ENCODE data around the gene HNRNPA1. TPM values are rescaled to one million over a fixed set of nuclear protein-coding genes. Genes with fewer than 3 reads are reported as not detected.

The HNRNPA1 gene
- total and polyA plus RNA-seq, 9 of the 15 experiments (the other 6 are each of a cell fraction or from before 2014, with no cell fraction given) = 1,166 to 2,703 (median 1,815) TPM

DNA sequence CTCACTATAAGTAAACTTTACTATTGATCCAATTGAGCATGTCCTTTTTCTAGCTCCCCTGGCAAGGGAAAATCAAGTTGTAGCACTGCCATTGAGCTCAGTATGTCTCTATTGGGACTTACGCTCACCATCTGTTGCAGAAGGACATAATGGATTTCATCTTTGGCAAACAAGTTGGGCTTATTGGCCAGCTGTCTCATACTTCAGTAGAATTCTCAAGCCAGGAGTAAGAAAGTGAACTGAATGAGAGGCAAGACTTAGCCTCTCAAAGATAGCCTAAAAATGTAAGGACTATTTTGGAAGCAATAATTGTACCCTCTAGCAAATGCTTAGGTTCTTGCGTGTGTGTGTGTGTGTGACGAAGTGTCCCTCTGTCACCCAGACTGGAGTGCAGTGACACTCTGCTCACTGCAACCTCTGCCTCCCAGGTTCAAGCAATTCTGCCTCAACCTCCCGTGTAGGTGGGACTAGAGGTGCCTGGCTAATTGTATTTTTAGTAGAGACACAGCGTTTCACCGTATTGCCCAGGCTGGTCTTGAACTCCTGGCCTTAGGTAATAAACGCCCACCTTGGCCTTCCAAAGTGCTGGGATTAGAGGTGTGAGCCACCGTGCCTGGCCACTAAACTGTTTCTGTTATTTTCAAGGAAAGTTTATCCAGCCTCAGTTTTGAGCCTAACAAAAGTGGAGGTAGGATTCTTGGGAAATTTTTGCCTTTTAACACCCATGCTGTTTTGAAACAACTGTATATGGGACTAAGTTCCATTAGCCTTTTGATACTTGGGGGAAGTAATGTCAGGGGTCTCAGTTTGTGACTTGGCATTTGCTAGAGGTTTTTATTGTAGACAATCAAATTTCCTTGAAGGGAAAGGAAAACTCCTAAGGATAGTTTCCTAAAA lies 7.0 kb downstream of the HNRNPA1 start (continued):
- TF ChIP-seq ZBTB17 (CRISPR knock-in tag; IDR thresholded peaks at IDR 0.05) = no peak; the same call in 1 of the 2 replicates
- no peak for TF ChIP-seq WHSC1 (IDR thresholded peaks at IDR 0.05; ENCODE audit: low read length)
- TF ChIP-seq HMGN3 (IDR thresholded peaks at IDR 0.05; ENCODE audit: borderline replicate concordance, extremely low read depth, insufficient read length, low read depth, low read length) = no peak
- TF ChIP-seq CTBP1 (IDR thresholded peaks at IDR 0.05; ENCODE audit: borderline replicate concordance) = no peak
- TF ChIP-seq ETS2 (tag; IDR thresholded peaks at IDR 0.05; ENCODE audit: borderline replicate concordance, poor library complexity, severe bottlenecking) = no peak
- 0 out of 2 replicates have a peak, but pooled peaks have one; percentile 83 for TF ChIP-seq THRB (CRISPR knock-in tag; conservative IDR thresholded peaks at IDR 0.05)
- no peak for TF ChIP-seq TSC22D4 (tag; IDR thresholded peaks at IDR 0.05)
- TF ChIP-seq ZNF76 (CRISPR knock-in tag; IDR thresholded peaks at IDR 0.05; ENCODE audit: borderline replicate concordance) = no peak
- TF ChIP-seq NCOA2 (IDR thresholded peaks at IDR 0.05; ENCODE audit: partially characterized antibody in 2 of 2) = no peak
- TF ChIP-seq, protein P1, sequence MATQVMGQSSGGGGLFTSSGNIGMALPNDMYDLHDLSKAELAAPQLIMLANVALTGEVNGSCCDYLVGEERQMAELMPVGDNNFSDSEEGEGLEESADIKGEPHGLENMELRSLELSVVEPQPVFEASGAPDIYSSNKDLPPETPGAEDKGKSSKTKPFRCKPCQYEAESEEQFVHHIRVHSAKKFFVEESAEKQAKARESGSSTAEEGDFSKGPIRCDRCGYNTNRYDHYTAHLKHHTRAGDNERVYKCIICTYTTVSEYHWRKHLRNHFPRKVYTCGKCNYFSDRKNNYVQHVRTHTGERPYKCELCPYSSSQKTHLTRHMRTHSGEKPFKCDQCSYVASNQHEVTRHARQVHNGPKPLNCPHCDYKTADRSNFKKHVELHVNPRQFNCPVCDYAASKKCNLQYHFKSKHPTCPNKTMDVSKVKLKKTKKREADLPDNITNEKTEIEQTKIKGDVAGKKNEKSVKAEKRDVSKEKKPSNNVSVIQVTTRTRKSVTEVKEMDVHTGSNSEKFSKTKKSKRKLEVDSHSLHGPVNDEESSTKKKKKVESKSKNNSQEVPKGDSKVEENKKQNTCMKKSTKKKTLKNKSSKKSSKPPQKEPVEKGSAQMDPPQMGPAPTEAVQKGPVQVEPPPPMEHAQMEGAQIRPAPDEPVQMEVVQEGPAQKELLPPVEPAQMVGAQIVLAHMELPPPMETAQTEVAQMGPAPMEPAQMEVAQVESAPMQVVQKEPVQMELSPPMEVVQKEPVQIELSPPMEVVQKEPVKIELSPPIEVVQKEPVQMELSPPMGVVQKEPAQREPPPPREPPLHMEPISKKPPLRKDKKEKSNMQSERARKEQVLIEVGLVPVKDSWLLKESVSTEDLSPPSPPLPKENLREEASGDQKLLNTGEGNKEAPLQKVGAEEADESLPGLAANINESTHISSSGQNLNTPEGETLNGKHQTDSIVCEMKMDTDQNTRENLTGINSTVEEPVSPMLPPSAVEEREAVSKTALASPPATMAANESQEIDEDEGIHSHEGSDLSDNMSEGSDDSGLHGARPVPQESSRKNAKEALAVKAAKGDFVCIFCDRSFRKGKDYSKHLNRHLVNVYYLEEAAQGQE (IDR thresholded peaks at IDR 0.05; ENCODE audit: borderline replicate concordance) = no peak
- TF ChIP-seq, protein P1 (CRISPR knock-in tag; IDR thresholded peaks at IDR 0.05; ENCODE audit: low read depth) = no peak
- TF ChIP-seq RBM25 (IDR thresholded peaks at IDR 0.05; ENCODE audit: low read depth, low read length, severe bottlenecking) = no peak
- TF ChIP-seq EHMT2 (IDR thresholded peaks at IDR 0.05) = no peak
- TF ChIP-seq, protein P2, sequence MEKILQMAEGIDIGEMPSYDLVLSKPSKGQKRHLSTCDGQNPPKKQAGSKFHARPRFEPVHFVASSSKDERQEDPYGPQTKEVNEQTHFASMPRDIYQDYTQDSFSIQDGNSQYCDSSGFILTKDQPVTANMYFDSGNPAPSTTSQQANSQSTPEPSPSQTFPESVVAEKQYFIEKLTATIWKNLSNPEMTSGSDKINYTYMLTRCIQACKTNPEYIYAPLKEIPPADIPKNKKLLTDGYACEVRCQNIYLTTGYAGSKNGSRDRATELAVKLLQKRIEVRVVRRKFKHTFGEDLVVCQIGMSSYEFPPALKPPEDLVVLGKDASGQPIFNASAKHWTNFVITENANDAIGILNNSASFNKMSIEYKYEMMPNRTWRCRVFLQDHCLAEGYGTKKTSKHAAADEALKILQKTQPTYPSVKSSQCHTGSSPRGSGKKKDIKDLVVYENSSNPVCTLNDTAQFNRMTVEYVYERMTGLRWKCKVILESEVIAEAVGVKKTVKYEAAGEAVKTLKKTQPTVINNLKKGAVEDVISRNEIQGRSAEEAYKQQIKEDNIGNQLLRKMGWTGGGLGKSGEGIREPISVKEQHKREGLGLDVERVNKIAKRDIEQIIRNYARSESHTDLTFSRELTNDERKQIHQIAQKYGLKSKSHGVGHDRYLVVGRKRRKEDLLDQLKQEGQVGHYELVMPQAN (IDR thresholded peaks at IDR 0.05; ENCODE audit: borderline replicate concordance) = 0 out of 2 replicates have a peak, but pooled peaks have one; percentile 17
- TF ChIP-seq ZSCAN32 (CRISPR knock-in tag; IDR thresholded peaks at IDR 0.05) = no peak

All from K562 (cell line).